ENCODE measurements around the gene FOXL3. TPM values are rescaled to one million over a fixed set of nuclear protein-coding genes. Genes with fewer than 3 reads are reported as not detected.
"Not testable (repeated sequence)": the region's sequence is repeated elsewhere in the genome, so short reads cannot be mapped to it uniquely, and the experiment has no call there.

The FOXL3 gene
- total RNA-seq, 1 donor from 2014 or later, result not detected

- DNase-seq (ENCODE audit: low spot score), result no peak
Measured at GRCh38 chr7:289209-289755, 688 bp upstream of the FOXL3 start.

GRCh38 chr7:290554-291372, 793 bp downstream of the FOXL3 start:
- no peak for DNase-seq (ENCODE audit: low spot score)

GRCh38 chr7:291373-292092, 1.6 kb downstream of the FOXL3 start:
- DNase-seq (ENCODE audit: low spot score), result no peak

- no peak for DNase-seq (ENCODE audit: low spot score)
Measured at GRCh38 chr7:292226-292625, 2.3 kb downstream of the FOXL3 start.

- DNase-seq (ENCODE audit: low spot score), result no peak
Measured at GRCh38 chr7:292826-293225, 2.9 kb downstream of the FOXL3 start.

- DNase-seq (ENCODE audit: low spot score), result no peak
Measured at GRCh38 chr7:293681-294439, 3.9 kb downstream of the FOXL3 start.

GRCh38 chr7:294440-295154, 4.6 kb downstream of the FOXL3 start:
- no peak for DNase-seq (ENCODE audit: low spot score)

GRCh38 chr7:295155-296154, 5.5 kb downstream of the FOXL3 start:
- no peak for DNase-seq (ENCODE audit: low spot score)

GRCh38 chr7:296373-296945, 6.5 kb downstream of the FOXL3 start:
- DNase-seq (ENCODE audit: low spot score), result no peak

- not testable (repeated sequence) for DNase-seq (ENCODE audit: low spot score)
Measured at GRCh38 chr7:297141-297540, 7.2 kb downstream of the FOXL3 start.

- no peak for DNase-seq (ENCODE audit: low spot score)
Measured at GRCh38 chr7:297611-298374, 7.8 kb downstream of the FOXL3 start.

- no peak for DNase-seq (ENCODE audit: low spot score)
Measured at GRCh38 chr7:298375-298702, 8.4 kb downstream of the FOXL3 start.

GRCh38 chr7:298743-299142, 8.8 kb downstream of the FOXL3 start:
- no peak for DNase-seq (ENCODE audit: low spot score)

- DNase-seq (ENCODE audit: low spot score), result no peak
Measured at GRCh38 chr7:299169-299568, 9.2 kb downstream of the FOXL3 start.

- DNase-seq (ENCODE audit: low spot score), result no peak
Measured at GRCh38 chr7:299628-300027, 9.7 kb downstream of the FOXL3 start.

GRCh38 chr7:300048-300447, 10.1 kb downstream of the FOXL3 start:
- no peak for DNase-seq (ENCODE audit: low spot score)

GRCh38 chr7:300546-301290, 10.7 kb downstream of the FOXL3 start:
- DNase-seq (ENCODE audit: low spot score), result no peak

- DNase-seq (ENCODE audit: low spot score), result no peak
Measured at GRCh38 chr7:301291-302053, 11.5 kb downstream of the FOXL3 start.
